ENCODE results near the gene ATP6V1C2. TPM values are rescaled to one million over a fixed set of nuclear protein-coding genes. Genes with fewer than 3 reads are reported as not detected.

Gene ATP6V1C2
- total and polyA plus RNA-seq, 11 donors: 0.32 to 2.1 (median 0.48) TPM; not detected in 1

GRCh38 chr2:10700078-10700803, 21.2 kb upstream of the ATP6V1C2 start:
- no peak for DNase-seq
- ATAC-seq: no peak
- Histone ChIP-seq H3K27me3 (no peaks in the 10 kb centered on the region), H3K27ac (no peak overlapping the region), H3K4me3 (no peak overlapping the region), H3K4me1 (no peaks in the 10 kb centered on the region), H3K9me3 (no peaks in the 10 kb centered on the region), H3K36me3 (no peaks in the 10 kb centered on the region)
- TF ChIP-seq POLR2A (IDR thresholded peaks at IDR 0.05) (no peak), CTCF (IDR thresholded peaks at IDR 0.05) (no peak)
- intact Hi-C loops (cut with DNase I): no loop called here
- WGBS, 4 donors: 77 to 87% (median 82%) methylated on average over 4 of the region's 4 CpGs

GRCh38 chr2:10704034-10704594, 17.3 kb upstream of the ATP6V1C2 start:
- no peak for ATAC-seq
- intact Hi-C loops (cut with DNase I): no loop called here
- no peak for TF ChIP-seq CTCF (IDR thresholded peaks at IDR 0.05)
- TF ChIP-seq POLR2A (IDR thresholded peaks at IDR 0.05): no peak

GRCh38 chr2:10706033-10706432, 15.4 kb upstream of the ATP6V1C2 start:
- Histone ChIP-seq H3K4me1 (no peaks in the 10 kb centered on the region), H3K4me3 (no peak overlapping the region), H3K36me3 (no peaks in the 10 kb centered on the region), H3K9me3 (no peaks in the 10 kb centered on the region), H3K27me3 (peaks cover 0 to 18% (median 6%) of the 10 kb centered on the region in 9 donors), H3K27ac (no peak overlapping the region)
- TF ChIP-seq CTCF (IDR thresholded peaks at IDR 0.05) (no peak), POLR2A (IDR thresholded peaks at IDR 0.05) (no peak)
- ATAC-seq: no peak
- intact Hi-C loops (cut with DNase I): no loop called here
- WGBS, 4 donors: 92 to 99% (median 94%) methylated on average over 5 of the region's 5 CpGs
- DNase-seq: no peak

More at GRCh38 chr2:10704034-10704594, 17.3 kb upstream of the ATP6V1C2 start:
- no peaks in the 10 kb centered on the region for H3K9me3 ChIP-seq
- no peaks in the 10 kb centered on the region for H3K36me3 ChIP-seq
- no peak overlapping the region for H3K27ac ChIP-seq
- DNase-seq: no peak
- WGBS, 4 donors: 91 to 98% (median 93%) methylated on average over 9 of the region's 9 CpGs
- no peak overlapping the region for H3K4me3 ChIP-seq
- H3K4me1 ChIP-seq: no peaks in the 10 kb centered on the region
- H3K27me3 ChIP-seq: peaks cover 0 to 11% (median 3%) of the 10 kb centered on the region in 9 donors

GRCh38 chr2:10707831-10708230, 13.6 kb upstream of the ATP6V1C2 start:
- WGBS, 4 donors: 49 to 65% (median 61%) methylated on average over 10 of the region's 10 CpGs
- H3K4me1 ChIP-seq: no peaks in the 10 kb centered on the region
- DNase-seq (no peak), ATAC-seq (no peak)
- H3K4me3 ChIP-seq: no peak overlapping the region
- no peaks in the 10 kb centered on the region for H3K36me3 ChIP-seq
- no peak for TF ChIP-seq CTCF (IDR thresholded peaks at IDR 0.05)
- no peak for TF ChIP-seq POLR2A (IDR thresholded peaks at IDR 0.05)
- H3K27ac ChIP-seq: no peak overlapping the region
- H3K9me3 ChIP-seq: no peaks in the 10 kb centered on the region
- H3K27me3 ChIP-seq: peaks cover 0 to 28% (median 7%) of the 10 kb centered on the region in 9 donors
- intact Hi-C loops (cut with DNase I): no loop called here

Measured in heart left ventricle (tissue), 16 donors.